T-helper 2 cell (primary cell): ENCODE results near the gene PROM2.

Source experiments
- DNase-seq, 5 experiments: peaks; one replicate each; pipeline versions ENCODE4 v3.0.0 to v3.0.0-alpha.2; 2012 to 2022

PROM2 gene

DNA sequence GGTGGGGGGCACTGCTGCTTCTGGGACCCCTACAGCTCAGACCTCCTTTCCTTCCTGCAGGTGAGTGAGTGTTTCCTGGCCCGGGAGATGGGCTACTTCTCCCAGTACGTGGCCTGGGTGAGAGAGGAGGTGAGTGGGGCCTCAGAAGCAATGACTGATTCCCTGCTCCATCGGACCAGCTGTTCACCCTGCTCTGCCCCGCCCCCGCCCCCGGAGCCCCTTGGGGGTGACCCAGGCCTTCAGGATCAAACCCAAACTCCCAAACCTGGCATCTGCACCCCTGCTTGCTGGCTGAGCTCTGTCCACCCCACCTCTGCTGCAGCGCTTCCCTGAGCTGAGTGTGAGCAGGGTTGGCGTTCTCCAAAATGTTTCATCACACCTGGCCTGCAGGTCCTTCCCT, 13.1 kb downstream of the PROM2 start:
- no peak for DNase-seq

DNA sequence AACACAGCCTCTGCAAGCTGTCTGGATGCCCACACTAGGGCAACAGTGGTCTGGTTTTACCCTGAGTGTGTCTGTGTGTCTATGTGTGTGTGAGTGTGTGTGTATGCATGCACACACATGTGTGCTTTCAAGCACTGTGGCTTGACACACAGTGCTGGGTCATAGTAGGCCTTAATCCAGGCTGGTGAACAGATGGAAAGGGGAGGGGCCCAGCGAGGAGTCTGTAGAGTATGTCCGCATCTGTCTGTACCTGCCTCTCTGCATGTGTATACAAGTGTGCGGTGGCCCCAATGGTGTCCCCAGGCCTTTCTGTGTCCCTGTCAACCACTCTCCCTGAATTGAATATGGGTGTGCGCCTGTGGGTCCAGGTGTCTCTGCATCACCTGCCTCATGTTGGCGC, 13.6 kb downstream of the PROM2 start:
- no peak for DNase-seq

DNA sequence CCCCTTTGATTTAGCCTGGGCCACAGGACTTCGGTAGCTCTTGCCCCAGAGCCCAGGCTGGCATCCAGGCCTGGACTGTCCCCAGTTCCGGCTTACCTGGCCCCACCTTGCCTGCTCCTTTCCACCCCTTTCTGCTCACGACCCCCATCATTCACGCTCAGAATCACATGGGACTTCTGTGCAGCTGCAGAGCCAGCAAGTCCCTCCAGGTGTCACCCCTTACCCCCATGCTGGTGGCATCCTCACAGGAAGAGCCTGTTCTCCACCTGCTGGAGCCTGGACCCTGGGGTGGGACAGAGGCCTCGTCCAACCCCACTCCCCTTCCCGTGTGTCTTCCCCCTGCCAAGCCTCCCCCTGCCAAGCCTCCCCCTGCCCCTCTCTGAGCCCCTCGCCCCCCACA, 15.0 kb downstream of the PROM2 start:
- DNase-seq = no peak

DNA sequence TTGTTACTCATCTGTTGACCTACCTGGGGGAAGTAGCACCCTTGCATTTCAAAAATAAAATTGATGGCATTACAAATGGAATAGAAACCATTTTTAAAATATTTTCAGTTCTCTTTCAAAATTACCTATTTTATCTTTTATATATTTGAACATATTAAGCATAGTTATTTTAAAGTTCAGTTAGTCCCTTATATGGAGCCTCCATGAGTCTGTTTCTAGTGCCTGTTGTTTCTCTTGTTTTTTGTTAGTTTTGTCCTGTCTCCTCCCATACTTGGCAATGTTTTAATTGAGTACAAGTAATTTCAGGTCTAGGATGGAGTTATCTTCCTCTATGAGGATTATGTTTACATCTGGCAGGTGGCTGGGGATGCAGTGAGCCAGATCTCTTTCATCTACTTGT, 17.0 kb downstream of the PROM2 start:
- DNase-seq = no peak

DNA sequence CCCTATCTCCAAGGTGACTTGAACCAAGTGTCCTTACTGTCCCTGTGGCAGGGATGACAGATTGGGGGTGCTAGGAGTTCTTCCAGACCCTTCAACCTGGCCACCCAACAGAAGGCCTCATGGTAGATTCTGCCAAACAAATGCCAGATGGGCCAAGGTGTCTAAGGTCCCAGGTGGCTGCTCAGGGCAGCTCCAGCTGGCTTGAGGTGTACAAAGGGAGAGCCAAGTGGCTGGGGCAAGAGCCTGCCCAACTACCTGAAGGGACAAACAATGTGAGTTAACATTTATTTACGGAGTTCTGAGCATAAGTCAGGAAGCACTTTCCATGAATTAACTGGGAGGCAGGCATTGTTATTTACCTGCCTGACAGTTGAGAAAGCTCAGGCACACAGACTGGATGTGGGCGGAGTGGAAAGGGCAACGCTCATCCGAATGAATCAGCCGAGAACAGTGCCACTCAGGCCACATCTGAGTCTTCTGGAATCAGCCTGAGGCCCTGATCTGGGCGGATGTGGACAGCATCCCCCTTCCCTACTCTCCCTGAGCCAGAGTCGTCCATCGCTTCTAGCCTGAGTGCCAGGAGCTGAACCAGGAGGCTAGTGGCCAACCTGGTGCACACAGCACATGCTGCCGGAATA, 18.5 kb downstream of the PROM2 start:
- DNase-seq = no peak

DNA sequence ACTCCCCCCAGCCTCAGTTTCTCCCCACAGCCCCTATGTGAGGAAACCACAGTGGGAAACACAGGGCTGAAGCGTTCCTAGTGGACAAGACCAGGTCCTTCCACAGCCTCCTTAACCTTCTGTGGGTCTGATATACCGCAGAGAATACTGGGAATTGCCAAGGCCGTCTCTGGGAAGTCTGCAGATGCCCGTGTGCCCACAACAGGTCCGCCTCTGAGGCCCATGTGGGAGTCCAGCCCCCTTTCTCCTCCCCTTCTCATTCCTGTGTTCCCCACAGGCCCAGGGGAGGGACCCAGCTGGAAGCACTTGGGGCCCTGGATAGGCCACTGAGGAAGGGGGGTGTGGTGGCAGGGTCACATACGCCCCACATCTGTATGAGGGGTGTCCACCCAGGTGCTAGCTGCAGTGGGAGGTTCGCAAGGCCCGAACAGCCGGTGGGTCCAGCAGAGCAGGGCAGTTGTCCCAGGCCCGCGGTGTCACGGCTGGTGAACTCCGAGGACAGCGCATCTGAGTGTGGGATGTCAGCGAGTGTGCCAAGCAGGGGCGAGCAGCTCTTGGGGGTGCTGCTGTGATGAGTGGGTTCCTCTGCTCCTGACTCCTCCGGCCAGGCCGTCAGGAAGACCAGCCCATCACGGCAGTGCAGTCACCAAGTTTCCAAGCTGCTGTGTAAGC, 20.5 kb downstream of the PROM2 start:
- DNase-seq = no peak

DNA sequence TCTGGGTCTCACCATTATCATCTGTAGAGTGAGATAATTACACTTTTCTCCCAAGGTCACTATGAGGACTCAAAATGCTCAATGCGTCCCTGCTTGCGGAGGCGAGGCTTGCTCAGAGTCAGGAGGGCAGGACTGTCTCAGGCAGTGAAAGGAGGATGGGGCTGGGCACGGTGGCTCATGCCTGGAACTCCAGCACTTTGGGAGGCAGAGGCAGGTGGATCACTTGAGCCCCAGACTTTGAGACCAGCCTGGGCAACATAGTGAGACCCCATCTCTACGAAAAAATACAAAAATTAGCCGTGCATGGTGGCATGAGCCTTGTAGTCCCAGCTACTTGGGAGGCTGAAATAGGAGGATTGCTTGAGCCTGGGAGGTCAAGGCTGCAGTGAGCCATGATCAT, 21.1 kb downstream of the PROM2 start:
- no peak for DNase-seq

DNA sequence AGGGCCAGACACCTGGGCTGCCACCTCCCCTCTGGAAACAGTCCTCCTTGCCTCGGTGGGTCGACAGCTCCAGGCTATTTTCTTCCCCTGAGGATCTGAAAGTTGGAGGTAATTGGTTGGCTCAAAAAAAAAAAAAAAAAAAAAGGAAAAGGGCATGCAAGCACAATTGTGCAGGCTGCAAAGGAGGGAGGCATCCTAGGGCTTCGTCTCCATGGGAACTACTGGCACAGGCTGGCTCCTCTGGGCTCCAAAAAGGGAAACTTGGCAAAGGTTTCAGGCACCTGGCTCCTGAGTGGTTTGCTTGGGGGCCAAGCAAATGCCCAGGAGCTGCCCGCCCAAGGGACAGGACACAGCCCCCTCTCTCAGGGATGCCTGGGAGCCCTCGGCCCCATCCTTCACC, 21.8 kb downstream of the PROM2 start:
- DNase-seq = no peak

DNA sequence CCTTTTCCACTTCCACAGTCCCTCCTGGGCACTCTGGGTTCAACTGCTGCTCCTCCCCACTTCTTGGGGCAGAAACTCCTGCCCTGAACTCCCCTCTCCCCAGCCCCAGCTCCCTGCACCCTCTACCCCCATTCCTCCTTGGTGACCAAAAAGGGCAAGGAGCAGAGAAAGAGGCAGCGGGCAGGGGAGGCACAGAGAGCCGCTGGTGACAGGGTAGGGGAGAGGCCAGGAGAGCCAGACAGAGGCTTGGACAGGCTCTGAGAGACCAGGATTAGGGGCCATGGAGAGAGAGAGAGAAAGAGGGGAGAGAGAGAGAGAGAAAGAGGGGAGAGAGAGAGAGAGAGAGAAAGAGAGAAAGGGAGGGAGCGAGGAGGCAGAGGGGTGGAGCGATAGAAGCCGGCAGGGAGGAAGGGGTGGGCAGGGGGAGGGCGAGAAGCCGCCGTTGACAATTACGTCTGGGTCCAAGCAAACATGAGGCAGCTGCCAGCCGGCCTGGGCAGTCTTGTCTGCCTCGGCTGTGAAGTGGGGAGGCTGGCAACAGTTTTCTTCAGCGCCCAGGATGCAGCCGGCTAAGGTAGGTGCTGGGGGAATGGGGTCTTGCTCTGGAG, 22.7 kb downstream of the PROM2 start, which contains the start of gene KCNIP3:
TSS of gene KCNIP3 (plus strand) at position 468 of the 608 bp plus-strand sequence. CDS start at position 560, 92 bp downstream.
- DNase-seq = no peak

DNA sequence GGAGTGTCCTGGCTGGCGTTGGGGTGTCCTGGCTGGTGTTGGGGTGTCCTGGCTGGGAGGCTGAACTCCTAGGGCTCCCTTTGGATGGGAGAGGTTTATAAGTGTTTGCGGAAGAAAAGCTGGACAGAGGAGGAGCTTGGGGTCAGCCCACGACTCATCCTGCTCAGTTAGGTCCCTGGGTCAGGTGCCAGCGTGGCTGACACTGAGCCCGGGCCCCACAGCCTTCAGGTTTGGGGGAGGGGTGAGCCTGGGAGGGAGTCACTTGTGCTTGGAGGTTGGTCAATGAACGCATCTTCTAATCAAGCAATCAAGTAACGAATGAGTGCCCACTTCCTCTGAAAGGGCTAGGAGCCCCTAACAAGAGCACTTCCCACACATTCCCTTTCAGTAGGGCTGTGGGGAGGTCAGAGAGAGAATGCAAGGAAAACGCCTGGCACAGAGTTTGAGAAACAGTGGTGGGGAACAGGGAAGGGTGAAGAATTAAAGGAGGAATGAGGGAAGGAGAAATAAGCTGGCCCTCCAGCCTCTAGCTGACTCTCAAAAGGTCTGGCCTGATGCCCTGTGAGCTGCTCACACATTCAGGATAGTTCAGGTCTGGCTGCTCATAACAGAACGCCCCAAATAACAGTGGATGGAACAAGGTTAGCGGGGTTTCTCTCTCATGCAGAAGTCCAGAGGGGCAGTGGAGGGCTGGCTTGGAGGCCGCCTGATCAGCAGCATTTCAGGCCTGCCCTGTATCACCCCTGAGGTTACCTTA, 23.6 kb downstream of the PROM2 start:
- DNase-seq = no peak

DNA sequence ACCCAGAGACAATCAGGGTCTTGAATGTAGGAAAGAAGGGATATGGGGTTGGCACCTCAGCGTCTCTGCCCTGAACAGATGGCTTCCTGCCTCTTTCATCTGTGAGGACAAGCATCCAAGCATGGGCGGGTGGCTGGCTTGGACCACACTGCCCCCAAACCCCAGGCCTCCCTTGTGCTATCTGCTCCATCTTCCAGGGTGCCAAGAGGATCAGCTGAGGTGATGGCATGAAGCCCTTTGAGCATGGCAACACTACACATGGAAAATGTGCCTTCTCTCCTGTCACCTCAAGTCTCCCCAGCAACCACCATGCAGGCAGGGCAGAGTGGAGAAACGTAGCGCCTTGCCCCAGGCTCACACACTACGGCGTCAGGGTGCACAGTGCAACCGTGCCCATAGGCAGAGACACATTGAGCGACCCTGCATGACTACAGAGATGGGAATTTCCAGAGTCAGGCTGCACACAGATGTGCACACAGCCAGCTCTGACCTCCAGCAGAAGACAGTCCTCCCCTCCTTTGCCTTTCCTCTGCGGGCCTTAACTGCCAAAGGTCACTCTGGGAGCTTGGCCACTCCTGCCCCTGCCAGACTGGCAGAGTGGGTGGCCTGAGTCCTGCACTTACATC, 24.4 kb downstream of the PROM2 start:
- DNase-seq = no peak

DNA sequence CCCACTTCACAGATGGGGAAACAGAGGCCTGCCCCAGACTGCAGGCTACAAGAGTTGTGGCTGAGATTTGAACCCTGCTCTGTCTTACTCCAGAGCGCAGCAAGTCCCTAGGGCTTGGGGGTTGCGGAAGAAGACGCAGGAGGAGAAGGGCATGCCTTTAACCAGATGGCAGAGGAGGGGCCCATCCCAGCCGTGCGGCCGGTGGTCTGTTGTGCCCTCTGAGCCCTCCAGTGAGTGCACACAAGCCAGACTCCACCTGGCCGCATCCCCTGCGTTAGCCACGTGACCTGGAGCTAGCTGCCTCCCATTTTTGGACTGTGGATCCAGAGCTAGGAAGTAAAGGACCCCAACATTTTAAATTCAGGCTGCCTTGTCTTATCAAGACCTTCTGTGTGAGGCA, 25.7 kb downstream of the PROM2 start:
- DNase-seq = no peak

DNA sequence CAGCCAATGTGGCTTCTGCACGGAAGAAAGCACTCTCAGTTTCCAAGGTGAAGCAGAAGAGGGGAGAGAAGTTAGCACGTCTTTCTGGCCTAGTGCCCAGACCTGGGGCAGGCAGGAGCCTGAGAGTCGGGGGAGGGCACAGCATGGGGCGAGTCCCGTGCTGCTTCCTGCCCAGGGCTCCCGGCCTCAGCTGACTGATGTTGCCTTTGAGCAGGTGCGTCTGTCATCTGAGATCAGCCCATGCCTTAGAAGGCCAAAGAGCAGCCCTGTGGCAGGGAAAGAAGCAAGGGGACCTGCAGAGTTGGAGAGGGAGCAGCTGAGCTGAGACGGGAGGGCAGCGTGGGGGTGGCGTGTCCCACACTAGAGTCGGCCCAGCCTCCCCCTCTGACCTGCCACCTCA, 26.2 kb downstream of the PROM2 start:
- no peak for DNase-seq

DNA sequence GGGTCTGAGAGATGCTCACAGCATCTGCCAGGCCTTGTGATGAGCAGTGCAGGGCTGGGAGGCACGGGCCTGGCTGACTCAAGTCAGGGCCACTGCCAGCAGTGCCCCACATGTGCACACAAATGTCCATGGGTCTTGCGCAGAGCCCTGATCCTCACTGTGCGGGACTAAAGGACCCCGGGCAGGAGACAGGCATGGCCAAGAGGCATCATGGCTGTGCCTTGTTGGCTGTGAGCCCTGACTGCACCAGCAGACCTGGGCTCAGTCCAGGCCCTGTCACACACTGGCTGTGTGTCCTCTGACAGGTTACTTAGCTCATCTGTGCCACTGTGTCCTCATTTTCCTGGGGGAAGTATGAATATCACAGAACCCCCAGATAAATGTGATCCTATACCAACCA, 26.9 kb downstream of the PROM2 start:
- no peak for DNase-seq

DNA sequence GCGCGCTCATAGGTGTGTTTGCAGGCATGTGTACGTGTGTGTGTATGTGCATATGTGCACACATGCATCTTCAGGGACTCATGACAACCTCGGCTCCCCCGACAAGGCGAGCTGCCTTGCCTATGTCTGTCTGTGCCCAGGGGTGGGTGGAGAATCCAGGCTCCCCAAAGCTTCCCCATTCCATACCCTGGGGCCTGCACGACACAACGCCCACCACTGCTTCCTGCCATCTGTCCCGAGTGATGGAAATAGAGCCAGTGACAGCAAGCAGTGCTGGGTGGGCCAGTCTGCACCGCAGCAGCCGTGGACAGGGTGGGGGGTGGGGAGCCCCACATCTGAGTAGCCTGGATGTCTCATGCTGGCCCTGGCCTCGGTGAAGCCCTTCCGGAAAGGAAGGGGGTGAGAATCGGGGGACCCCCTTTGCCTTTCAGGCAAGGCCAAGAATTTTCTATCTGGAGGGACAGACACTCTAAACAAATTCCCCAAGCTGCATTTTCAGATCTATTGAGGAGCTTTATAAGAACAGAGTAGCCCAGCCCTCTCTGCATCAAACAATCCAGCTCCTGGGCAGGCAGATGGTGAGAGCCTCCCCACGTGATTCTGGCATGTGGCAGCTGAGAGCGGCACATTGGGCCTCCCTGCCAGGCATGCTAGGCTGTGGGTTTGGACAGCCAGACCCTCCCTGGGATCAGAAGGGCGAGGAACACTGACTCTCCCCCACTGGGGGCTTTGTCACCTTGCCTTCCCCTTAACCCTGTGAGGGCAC, 27.8 kb downstream of the PROM2 start:
- no peak for DNase-seq

DNA sequence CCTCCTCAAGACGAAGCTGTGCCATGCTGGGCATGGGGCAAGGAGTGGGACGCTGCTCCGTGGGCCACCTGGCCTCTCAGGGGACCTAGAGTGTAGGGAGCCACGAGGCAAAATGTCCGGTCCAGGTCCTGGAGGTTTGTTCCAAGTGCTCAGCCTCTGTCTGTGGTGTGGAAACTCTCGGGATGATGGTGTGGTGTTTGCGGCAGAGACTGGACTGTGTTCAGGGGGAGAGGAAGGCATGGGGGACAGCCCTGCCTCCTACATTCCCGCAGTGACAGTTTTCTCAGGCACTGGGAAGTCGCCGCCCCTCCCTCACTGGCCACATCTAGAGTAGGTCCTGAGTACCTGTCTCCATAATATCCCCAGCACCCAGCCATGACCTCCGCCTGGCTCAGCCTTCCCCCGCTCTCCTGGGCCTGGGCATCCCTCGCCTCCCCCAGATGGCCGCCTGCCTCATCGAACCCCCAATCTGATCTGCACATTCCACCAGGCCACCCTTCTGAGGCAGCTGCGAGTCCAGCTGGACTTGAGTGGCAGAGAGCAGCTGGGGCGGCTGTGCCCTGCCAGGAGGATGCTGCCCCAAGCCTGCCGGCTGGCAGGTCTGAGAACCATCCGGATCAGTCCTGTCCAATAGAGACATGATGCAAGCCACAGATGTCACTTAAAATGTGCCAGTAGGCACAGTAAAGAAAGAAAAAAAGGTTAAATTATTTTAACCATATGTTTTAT, 29.1 kb downstream of the PROM2 start:
- no peak for DNase-seq

DNA sequence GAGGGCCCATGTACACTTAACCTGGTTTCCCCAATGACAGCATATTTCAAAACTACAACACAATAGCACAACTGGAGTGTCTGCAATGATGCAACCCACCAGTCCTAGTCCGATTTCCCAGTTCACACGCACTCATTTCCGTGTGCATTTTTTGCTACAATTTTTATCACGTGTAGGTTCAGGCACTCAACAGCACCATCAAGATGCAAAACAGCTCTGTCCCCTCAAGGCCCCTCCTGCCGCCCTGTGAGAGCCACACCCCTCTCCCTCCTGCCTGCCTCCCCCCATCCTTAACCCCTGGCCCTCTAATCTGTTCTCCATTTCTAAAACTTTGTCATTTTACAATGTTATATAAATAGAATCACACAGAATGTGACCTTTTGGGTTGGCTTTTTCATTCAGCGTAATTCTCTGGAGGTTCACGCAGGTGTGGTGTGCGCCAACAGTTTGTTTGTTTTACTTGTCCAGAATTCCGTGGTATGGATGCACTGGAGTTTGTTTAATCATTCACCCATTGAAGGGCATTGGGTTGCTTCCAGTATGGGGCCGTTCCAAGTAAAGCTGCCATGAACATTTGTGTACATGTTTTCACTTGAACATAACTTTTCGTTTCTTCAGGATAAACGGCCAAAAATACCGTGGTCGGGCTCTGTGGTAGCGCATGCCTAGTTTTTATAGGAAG, 31.3 kb downstream of the PROM2 start:
- DNase-seq = no peak

DNA sequence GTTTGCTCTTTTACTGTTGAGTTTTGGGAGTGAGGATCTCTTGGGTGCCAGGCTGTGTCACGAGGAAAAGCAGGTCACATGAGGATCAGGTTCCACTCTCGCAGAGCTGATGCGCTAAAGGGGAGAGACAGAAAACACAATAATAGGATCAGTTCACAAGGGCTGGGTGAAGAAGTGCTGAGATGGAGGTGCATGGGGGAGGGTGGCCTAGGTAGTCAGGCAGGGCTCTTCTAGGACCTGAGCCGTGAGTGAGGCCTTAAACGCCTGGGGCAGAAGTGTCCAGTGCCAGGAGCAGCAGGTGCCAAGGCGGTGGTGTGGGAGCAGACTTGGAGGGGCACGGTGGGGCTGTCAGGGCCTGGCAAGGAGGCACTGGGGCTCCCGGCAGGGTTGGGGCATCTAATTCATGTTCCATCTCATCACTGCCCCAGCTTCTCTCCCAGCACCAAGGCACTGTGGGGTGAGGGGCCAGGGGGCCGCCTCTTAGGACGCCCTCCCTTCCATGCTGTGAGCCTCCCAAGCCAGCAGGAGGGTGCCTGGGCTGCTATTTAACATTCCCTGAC, 32.2 kb downstream of the PROM2 start:
- DNase-seq = no peak

DNA sequence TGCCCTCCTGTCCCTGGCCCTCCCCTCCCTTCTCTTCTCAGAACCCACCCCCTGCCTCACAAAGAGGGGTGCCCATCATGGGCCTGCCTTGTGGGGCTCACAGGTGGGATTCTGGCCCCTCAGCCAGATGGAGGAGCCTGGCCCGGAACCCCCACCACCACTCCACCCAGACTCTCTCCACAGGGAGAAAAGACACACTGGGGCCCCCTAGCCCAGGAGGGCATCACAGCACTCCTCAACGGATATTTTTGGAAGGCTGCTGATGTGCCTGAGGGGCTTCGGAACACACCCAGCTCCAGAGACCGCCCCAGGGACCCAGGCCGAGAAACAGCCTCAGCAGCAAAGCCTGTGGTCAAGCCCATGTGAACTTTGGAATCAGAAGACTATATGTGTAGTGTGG, 32.8 kb downstream of the PROM2 start:
- no peak for DNase-seq

DNA sequence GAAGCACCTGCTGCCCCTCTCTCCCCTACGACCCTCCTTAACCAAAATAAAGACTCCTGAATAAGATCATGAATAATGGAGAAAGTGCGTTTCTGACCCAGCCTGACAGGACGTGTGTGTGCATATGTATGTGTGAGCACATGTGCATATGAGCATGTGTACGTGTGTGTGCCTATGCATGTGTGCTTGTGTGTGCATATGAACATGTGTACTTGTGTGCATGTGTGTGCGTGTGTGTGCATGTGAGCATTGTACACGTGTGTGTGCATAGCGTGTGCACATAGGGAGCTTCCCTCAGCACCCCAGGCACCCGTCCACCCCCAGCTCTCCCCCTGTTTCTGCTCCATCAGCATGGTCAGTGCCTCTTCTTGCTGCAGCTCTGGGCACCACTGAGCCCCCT, 33.6 kb downstream of the PROM2 start:
- no peak for DNase-seq
